HG03064 (cell line): ENCODE results near the gene COL24A1.

Experiments used
- ATAC-seq: cut with Tn5 transposase; IDR thresholded peaks from one replicate; pipeline ENCODE4 v1.9.1; 2021; ENCODE audit warnings: low read depth; ENCODE audit not compliant: unreplicated experiment

Gene COL24A1

DNA sequence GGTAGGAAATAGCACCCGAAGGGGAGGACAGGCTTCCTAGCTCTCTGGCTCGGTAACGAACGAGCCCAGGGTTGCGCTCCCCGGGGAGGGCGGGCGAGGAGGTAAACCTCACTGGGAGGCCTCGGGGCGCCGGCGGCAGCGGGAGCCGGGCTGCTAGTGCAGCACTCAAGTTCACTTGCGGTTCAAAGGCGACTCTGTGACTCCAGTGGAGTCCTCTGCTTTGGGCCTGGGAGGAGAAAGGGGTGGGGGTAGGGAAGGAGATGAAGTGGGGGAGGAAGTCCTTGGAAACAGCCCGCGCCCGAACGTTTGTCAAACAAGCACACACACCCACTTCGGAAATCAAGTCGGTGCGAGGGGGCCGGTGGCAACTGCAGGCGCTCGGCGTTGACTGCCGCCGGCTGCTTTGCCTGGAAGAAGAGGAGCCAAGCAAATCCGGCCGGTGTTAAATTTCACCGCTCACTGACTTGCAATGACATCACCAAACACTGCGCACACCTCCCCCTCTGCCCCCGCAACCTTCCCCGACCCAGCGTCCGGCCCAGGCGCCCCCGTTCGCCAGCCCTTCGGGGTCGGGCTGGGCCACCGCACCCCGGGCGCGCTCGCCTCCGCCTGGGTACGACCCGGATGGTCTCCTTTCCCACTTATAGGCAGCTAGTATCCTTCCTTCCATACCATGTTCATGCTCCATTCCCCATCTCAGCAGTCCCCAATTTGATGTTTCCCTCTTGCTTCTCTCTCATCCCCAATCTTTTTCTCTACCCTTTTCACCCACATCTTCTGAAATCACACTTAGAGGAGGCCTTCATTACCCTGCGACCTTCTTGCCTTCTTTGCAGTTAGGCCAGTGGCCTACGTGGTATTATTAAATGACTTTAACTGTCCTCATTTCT, at the start of gene COL24A1:
TSS of gene COL24A1 (minus strand) at position 207 of the 890 bp plus-strand sequence. CDS start 376 bp downstream, outside the sequence.
- ATAC-seq = no peak

DNA sequence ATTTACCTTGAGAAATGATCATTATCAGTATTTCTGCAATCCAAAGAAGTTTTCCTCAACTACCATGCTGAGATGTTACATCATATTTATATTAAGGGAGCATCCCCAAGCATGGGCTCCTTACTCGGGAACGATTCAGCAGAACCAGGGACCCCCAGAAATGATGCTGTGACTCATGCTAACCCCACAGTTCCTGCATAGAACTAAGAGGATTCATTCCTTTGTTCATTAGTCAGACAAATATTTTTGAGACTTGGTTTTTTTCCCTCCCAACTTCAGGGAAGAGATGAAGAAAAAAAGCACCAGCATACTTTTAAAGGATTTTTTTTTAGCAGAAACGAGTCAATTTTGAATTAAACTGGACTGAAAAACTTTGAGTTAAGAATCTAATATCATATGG, 49.2 kb upstream of the COL24A1 start:
- no peak for ATAC-seq

DNA sequence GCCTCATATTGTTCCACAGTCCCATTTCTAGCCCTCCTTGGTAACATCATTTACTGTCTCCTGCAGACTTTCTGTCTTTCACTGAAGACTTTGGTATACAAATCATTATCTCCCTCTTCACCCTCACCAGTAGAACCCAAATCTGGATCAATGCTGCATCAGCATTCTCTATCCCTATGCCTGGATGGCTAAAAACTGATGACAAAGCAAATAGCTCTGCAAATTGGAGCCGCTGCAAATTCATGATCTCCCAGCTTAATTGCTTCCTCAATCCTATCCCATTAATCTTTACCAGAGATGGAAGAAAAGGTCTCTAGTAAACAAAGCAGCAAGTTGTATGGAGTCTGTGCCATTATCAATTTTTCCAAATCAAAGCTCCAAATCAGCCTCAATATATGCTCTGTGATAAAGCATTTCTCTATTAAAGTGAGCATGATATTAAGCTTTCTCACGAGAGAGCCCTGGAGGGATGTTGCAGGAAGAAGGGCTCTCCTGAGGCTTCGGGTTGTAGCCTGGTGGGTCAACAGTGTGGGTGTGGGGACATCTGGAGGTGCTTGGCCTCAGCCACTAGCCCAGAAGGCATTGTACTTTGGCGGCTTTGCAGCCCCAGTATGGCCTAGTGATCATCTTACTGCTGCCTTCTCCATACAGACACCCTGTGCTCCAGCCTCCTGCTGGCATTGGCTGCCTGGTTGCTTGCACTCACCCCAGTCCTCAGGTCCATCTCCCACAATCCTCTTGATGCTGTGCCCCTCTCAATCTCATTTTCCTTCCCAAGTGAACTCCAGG, 46.2 kb upstream of the COL24A1 start:
- ATAC-seq = no peak

DNA sequence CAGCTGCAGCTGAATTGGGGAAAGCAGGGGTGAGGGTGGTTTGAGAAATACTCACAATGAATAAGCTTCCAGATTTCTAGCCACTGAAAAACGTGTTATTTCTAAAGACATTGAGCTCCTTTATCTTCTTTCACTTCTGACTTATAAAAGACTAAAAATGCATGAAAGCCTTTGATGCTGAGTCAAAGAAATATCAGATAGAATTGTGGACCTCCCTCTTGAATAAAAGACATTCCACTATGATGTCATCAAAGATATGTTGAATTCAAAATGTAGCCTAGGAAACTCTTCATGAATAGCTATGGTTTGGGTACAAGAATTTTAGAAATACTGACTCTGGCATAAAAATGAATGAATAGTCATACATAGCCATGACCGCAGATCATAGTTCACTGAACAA, 44.7 kb upstream of the COL24A1 start:
- no peak for ATAC-seq

DNA sequence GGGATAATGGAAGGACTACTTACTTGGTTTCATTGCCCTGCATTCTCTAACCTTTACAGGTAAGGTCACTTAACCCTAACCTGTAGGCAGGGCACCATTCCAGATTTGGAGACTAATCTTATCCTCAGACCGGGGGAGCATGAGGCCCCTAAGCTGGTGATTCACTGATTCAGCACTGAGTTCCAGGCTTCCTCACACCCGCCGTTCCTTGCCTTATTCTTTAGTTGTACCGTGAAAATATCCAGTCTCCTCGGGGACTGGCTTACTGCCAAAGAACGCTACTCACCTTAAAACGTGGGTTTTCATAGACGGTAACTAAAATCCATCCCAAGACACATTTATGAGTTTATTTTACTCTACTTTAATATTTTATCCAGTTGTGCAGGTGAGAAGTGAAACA, 44.3 kb upstream of the COL24A1 start:
- ATAC-seq = no peak

DNA sequence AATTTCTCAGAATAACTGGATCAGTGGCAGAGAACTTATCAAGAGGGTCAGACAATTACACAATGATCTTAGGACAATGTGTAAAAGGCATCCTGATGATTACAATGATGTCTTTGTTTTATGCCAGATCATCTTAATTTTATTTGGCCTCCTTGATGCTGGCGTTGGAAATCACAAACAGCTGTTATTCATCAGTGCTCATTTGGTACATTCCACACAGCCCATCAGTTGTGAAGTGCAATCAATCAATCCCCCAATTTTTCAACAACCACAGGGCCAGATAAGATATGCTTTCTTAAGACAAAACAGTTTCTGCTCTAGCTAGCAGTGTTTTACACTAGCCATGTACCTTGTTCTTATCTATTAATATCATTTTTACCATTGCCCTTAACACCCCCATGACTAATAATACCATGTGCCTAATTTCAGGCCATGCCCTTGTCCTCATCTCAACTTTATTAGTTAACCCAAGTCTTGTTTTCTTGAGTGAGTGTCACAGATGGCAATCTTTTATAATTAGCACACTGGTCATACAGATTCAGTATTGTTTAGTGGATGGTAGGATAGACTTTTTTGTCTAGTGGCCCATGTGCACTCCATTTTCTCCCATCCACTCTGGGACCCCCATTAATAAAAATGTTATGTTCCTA, 40.8 kb upstream of the COL24A1 start:
- no peak for ATAC-seq

DNA sequence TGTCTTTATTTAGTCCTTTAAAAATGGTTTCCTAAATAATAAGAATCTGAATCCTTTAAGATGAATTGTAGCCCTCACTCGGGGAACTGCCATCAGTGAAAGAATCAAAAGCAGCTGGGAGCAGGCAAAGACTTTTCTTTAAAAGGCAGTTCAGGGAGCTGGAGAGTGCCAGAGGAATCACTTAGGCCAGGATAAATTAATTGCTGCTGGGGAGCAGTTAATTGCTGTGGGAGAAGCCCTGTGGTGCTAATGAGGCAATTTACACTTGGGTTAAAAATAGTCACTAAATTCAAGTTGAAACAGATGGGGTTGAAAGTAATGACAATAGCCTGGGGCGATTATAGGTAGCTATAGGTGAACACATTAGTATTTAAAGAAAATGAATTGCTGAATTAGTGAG, 38.7 kb upstream of the COL24A1 start:
- no peak for ATAC-seq

DNA sequence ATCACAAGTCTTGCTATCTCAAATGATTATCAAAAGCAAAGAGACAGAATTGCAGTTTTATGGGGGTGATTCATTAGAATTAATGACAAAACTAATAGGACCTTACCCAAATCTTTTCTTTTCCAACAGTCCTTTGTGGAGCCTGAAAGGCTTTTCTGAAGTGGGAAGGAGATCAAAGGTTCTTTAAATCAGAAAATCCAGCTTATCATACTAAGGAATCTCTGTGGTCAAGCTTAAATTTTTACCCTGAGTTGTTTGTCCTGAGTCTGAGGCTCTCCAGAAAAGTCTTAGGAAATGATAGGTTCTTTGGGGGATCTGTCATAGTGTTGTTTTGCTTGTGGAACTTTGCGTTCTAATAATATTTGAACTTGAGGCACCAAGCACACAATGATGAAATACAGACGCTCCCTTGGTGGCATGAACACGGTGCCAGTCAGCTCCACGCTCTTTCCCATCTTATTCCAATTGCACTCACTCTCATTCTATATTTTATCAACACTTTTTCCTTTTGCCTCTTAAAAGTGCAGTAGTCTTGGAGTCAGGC, 38.0 kb upstream of the COL24A1 start:
- ATAC-seq = no peak

DNA sequence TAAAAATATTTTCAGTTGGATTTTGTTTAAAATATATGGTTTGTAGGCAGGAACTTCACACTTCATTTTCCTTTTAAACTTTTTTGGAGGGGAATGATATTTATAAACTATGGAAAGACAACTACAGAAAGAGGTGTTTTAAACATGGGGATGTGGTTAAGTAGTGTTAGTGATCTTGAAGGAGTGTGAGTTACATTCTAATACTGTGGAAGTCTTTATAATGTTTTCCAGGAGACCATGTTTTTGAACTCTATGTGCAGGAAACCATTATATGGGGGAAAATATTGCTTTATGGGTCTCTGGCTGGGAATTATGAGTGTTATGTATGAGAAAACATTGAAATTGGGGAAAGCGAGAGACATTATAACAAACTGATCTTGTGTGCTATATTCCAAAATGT, 35.8 kb upstream of the COL24A1 start:
- ATAC-seq = no peak

DNA sequence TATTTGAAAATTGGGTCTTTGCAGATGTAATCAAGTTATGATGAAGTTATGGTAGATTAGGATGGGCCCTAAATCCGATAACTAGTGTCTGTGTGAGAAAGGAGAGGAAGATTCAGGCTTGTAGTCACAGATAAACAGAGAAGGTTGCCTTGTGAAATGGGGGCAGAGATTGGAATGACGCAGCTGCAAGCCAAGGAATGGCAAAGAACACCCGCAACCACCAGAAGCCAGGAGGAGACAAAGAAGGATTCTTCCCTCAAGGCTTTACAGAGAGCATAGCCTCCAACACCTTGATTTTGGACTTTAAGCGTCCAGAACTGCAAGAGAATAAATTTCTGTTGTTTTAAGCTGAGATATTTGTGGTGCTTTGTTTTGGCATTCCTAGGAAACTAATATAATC, 35.4 kb upstream of the COL24A1 start:
- no peak for ATAC-seq

DNA sequence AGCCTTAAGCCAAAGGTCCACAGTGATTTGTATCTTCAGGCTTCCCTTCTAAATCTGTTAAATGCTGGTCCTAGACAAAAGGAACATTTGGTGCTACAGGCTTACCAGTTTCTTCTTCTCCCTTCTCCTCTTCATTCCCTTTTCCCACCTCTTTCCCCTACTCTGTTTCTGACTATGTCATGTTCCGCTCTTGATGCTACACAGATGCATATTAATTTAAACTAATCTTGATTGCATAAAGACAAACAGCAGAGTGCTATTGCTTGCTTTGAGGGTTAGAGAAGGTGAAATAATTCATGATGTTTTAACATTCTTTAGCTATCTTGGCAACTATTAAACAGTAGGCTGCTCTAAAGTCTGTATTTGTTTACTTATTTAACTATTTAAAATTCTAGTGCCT, 34.3 kb upstream of the COL24A1 start:
- no peak for ATAC-seq

DNA sequence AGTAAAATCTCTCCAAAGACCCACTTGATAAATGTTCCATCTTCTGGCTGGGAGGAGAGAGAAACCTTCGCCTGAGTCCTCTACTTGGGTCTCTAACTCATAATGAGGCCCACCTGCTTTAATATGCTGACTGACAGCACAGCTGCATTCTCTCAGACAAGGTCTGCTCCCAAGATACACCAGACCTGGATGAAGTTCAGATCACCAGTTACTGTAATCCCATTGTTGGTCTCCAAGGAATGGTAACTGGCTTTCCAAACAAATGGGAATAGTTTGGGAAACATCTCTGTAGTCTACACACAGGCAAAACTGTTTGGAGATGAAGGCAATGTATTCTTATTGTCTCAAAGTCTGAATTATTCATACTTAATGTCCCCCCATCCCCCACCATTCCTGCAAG, 27.9 kb upstream of the COL24A1 start:
- no peak for ATAC-seq

DNA sequence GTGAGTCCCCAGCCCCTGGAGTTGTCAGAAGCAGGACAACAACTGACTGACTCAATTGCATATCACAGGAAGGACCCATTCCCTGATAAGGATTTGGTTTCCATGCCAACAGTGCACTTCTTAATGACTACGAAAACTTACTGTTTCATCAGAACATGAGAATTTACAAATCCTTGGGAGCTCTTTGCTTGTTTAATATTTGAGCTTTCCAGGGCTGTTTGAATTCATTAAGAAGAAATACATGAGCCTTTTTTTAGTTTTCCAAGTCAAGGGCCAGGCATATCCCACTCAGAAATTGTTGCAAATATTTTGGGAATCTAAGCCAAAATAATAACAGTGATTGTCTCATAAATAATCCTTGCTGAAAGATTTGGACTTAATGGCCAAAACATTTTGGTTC, 27.2 kb upstream of the COL24A1 start:
- ATAC-seq = no peak

DNA sequence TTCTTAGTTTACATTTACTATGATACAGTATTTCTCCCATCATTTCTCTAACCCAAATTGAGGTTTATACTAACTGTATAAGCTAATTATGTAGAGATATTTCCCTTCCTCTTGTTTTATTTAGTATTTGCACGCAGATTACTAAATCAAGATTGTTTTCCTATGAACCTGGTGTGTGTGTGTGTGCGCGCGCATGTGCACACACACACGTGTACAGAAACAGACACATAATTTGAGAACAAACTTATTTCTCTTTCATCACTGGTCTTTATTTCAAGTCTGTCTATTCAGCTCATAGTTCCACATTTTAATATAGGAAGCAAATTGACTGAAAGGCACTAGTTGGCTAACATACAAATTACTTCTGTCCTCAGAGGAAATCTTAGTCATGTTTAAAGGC, 19.7 kb upstream of the COL24A1 start:
- no peak for ATAC-seq

DNA sequence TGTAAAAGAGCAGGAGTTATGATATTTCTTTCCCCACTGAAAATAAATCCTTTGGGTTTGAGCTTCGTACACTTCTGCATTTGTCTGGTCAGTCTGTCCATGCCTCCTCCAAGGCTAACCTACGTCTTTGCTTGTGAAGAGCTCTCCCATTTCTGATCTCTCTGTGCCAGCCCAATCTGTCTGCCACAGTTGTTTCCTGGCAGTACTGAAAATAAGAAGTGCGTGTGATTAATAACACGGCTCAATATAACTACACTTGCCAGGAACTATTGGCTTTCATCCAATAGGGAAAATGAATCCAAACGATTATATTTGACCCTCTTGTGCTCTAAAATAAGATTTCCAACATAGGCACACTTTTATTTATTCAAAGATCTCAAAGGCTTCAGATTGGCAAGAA, 19.2 kb upstream of the COL24A1 start:
- no peak for ATAC-seq

DNA sequence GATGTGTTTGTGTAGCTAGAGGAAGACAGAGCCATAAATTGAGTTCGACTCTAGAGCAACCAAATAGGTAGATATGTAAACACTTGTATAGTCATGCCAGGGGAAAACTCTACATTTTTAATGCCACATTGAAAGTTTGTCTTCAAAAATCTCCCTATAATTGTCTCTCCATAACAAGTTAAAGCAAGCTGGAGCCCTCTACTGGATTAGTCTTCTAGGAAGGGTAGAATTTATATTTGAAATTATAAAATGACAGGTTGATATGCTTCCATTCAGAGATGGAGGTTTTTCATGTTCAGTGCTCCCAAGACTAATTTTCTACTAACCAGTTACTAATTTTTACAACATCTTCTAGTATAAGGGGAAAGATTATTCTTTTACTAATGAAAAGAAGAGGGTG, 13.1 kb upstream of the COL24A1 start:
- no peak for ATAC-seq

DNA sequence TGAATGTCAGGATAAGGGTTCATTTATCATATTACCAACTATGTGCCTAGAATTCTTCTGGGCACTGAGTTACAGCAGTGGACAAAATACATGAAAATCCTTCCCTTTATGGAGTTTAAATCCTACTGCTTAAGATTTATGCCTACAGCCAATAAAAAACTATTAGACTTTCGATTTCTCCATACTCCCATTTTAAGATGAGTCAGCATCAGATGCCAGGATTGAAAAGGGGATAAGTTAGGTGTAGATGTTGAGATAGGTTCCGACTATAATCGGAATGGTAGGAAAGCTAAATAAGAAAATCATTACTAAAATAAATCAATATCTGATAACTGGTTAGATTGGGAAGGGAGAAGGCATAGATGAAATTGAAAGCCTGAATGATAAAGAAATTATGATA, 3.2 kb upstream of the COL24A1 start:
- ATAC-seq = no peak

DNA sequence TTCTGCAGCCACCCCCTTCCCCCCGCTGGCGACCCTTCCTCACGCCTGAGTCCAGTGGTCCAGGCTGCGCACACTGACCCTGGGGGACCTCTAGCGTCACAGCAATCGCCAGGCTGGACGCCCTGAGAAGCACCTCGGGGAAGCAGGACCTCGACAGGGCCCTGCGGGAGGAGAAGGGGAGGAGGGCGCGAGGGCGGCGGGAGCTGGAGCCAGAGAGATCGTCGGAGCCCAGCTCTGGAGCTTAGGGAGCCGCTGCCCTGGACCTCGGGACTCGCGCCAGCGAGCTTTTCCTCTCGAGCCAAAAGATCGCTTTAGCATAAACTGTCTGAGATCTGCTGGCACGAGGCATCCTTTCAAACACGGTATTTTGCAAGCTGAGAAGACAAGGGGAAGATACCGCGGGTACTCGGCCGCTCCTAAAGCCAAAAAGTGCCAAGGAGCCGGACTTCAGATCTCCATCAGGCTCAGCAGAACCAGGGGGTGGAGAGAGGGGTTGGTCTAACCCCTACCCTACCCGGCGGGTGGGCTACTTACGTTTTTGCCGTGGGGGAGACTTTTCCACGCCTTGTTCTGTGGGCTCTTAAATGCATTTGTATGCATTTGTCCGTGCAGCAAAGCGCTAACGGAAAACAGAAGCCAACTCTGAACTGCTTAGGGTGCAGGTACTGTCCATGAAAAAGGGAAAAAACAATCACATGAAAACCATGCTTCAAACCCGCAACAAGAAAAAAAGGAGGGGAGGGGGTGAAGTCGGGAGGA, 586 bp downstream of the COL24A1 start:
- ATAC-seq = no peak

DNA sequence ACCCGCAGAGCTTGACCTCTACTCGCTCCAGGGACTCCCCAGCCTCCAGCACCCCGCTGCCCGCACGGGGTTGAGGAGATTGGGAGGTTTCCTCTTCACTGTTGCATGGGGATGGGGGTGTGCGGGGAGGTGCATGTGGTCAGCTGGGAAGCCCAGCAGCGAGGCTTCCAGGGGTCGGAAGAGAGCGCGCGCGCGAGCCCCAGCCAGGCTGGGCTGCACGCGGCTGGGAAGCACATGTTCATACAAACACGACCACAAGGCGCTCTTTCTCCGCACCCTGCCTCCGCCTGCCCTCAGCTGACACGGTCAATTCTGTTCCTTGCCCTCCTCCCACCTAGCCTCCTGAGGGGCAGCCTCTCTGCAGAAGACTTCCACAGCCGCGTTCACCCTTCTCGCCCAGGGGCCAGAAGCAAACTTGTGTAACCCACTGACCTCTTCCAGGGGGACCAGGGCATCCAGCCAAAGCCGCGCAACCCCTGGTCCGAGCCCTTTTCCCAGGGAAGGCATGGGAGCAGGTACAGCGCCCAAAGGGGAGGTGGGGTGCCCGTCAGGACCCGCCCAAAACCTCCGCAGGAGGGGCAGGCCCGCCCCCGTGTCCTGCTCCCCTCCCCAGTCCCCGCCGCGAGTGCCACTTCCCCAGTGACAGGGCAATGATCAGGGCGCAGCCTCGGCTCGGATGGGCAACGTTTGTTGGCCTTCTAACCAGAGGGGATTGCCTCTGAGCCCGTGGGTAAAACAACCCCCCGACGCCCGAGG, 1.3 kb downstream of the COL24A1 start:
- no peak for ATAC-seq
